GM23338 (cell line): Measurements from ENCODE around the gene TRIM28. TPM values are rescaled to one million over a fixed set of nuclear protein-coding genes. Genes with fewer than 3 reads are reported as not detected.
"Not testable (repeated sequence)": the region's sequence is repeated elsewhere in the genome, so short reads cannot be mapped to it uniquely, and the experiment has no call there.

Experiments used
- ATAC-seq: fragments of 200-7000 bp; cut with Tn5 transposase; 3 replicates; pipeline ENCODE4 v1.9.1; 2020
- DNase-seq: peaks from one replicate; pipeline ENCODE4 v3.0.0-alpha.2; 2015; ENCODE audit warnings: low spot score
- H2AFZ ChIP-seq: fragments of 200-600 bp; sonication (generic); 2 replicates; pipeline ENCODE4 v1.8.0; 2016; ENCODE audit warnings: antibody characterized with exemption, mild to moderate bottlenecking, moderate library complexity
- H3F3A ChIP-seq: fragments of 200-600 bp; sonication (generic); replicated peaks from 2 replicates; pipeline ENCODE4 v1.8.0; 2017; ENCODE audit warnings: antibody characterized with exemption, mixed run types, low read depth
- H3K27ac ChIP-seq: fragments of 200-600 bp; sonication (generic); 2 replicates; pipeline ENCODE4 v1.6.1; 2016; ENCODE audit warnings: low read depth
- H3K27me3 ChIP-seq: fragments of 200-600 bp; sonication (generic); 2 replicates; pipeline ENCODE4 v1.8.0; 2016; ENCODE audit warnings: mild to moderate bottlenecking, mixed run types, moderate library complexity; ENCODE audit not compliant: insufficient read depth
- H3K36me3 ChIP-seq: fragments of 200-600 bp; sonication (generic); 2 replicates; pipeline ENCODE4 v1.8.0; 2016; ENCODE audit warnings: mild to moderate bottlenecking; ENCODE audit not compliant: insufficient read depth
- H3K4me1 ChIP-seq: fragments of 200-600 bp; sonication (generic); 2 replicates; pipeline ENCODE4 v1.8.0; 2016; ENCODE audit warnings: mild to moderate bottlenecking, moderate library complexity; ENCODE audit not compliant: insufficient read depth
- H3K4me2 ChIP-seq: fragments of 200-600 bp; sonication (generic); 2 replicates; pipeline ENCODE4 v1.7.1; 2017; ENCODE audit warnings: mixed run types
- H3K4me3 ChIP-seq: fragments of 200-600 bp; sonication (generic); 2 replicates; pipeline ENCODE4 v1.6.1; 2016; ENCODE audit warnings: mixed run types
- H3K79me2 ChIP-seq: fragments of 200-600 bp; sonication (generic); replicated peaks from 2 replicates; pipeline ENCODE4 v1.8.0; 2017; ENCODE audit warnings: mild to moderate bottlenecking; ENCODE audit not compliant: insufficient read depth
- H3K9me2 ChIP-seq: fragments of 200-600 bp; sonication (generic); 2 replicates; pipeline ENCODE4 v1.8.0; 2017; ENCODE audit not compliant: insufficient read depth
- H4K20me1 ChIP-seq: fragments of 200-600 bp; sonication (generic); replicated peaks from 2 replicates; pipeline ENCODE4 v1.8.0; 2017; ENCODE audit warnings: mild to moderate bottlenecking; ENCODE audit not compliant: insufficient read depth
- H3K27ac Mint-ChIP-seq: 2 replicates; pipeline ENCODE4 v1.8.0; 2020; ENCODE audit warnings: inconsistent platforms, mild to moderate bottlenecking, moderate library complexity, mixed read lengths
- H3K27me3 Mint-ChIP-seq: 3 replicates; pipeline ENCODE4 v1.8.0; 2022; ENCODE audit warnings: low read depth, mild to moderate bottlenecking, moderate library complexity, mixed read lengths, inconsistent platforms; ENCODE audit not compliant: insufficient read depth, poor library complexity
- H3K36me3 Mint-ChIP-seq: 3 replicates; pipeline ENCODE4 v1.8.0; 2021; ENCODE audit warnings: low read depth, mild to moderate bottlenecking, inconsistent platforms, moderate library complexity, mixed read lengths
- H3K4me1 Mint-ChIP-seq: 3 replicates; pipeline ENCODE4 v1.8.0; 2020; ENCODE audit warnings: mild to moderate bottlenecking, inconsistent platforms, mixed read lengths
- H3K4me3 Mint-ChIP-seq: 3 replicates; pipeline ENCODE4 v1.8.0; 2021; ENCODE audit warnings: moderate library complexity, mild to moderate bottlenecking, inconsistent platforms, mixed read lengths
- H3K9me3 Mint-ChIP-seq: 3 replicates; pipeline ENCODE4 v1.8.0; 2020; ENCODE audit warnings: moderate library complexity, mild to moderate bottlenecking, inconsistent platforms, mixed read lengths
- CREB1 ChIP-seq: fragments of 250-450 bp; sonication (Bioruptor Pico); IDR thresholded peaks from 2 replicates; pipeline ENCODE4 v1.5.0; 2020; ENCODE audit warnings: low read depth, mild to moderate bottlenecking, moderate library complexity
- EZH2 ChIP-seq: fragments of 200-600 bp; sonication (generic); IDR thresholded peaks from one replicate; pipeline ENCODE4 v1.8.0; 2017; ENCODE audit warnings: antibody characterized with exemption, mild to moderate bottlenecking, low read depth; ENCODE audit not compliant: unreplicated experiment
- JUNB ChIP-seq: IDR thresholded peaks from one replicate; pipeline ENCODE4 v1.6.1; 2016; ENCODE audit warnings: antibody characterized with exemption; ENCODE audit not compliant: unreplicated experiment
- ZNF462 ChIP-seq: fragments of 250-450 bp; sonication (Bioruptor Pico); IDR thresholded peaks from 2 replicates; pipeline ENCODE4 v1.5.0; 2020; ENCODE audit warnings: mild to moderate bottlenecking, moderate library complexity
- polyA plus RNA-seq: library from polyadenylated mRNA; unstranded; fragments of >200 nt; fragmentation: Nextera tagmentation; extraction: Ambion mirVana; gene quantifications from 2 replicates; pipeline ENCODE4 v1.2.1, GENCODE V29; 2016
- total RNA-seq: library from RNA; depleted of rRNA; stranded (reverse); fragments of >200 nt; shearing (Covaris generic); gene quantifications from 2 replicates; pipeline ENCODE4 v1.2.3, GENCODE V29; 2014

The TRIM28 gene
- total and polyA plus RNA-seq, 2 experiments from 2014 or later, result 920 to 1,430 TPM

GRCh38 chr19:58538257-58539168, 5.4 kb upstream of the TRIM28 start (continued):
- TF ChIP-seq ZNF462 (no peak), JUNB (no peak), EZH2 (no peak), CREB1 (CRISPR knock-in tag) (peak; percentile 10; the same call in 1 of the 2 replicates)

- ATAC-seq, H4K20me1 ChIP-seq, H2AFZ ChIP-seq, H3K4me1 ChIP-seq, DNase-seq, H3K79me2 ChIP-seq, H3K9me3 Mint-ChIP-seq, H3K36me3 ChIP-seq, H3K36me3 Mint-ChIP-seq, H3K9me2 ChIP-seq, H3K27ac ChIP-seq: not testable (repeated sequence)
- Mint-ChIP-seq H3K4me3 (peak overlapping the region; percentile 21; the same call in 1 of the 3 replicates), H3K4me1 (peaks cover 14% of the 10 kb centered on the region), H3K27me3 (peaks cover 26% of the 10 kb centered on the region), H3K27ac (peak overlapping the region; percentile 97)
- Histone ChIP-seq H3K4me2 (peak overlapping the region; percentile 79), H3F3A (peaks cover 14% of the 10 kb centered on the region), H3K27me3 (peaks cover 15% of the 10 kb centered on the region; the same call in 1 of the 2 replicates), H3K4me3 (peak overlapping the region; percentile 60; the same call in 1 of the 2 replicates)
Observed at GRCh38 chr19:58539169-58539559, 4.7 kb upstream of the TRIM28 start.

- Histone ChIP-seq H3F3A (peaks cover 40% of the 10 kb centered on the region), H3K79me2 (peaks cover 31% of the 10 kb centered on the region), H3K27me3 (peaks cover 15% of the 10 kb centered on the region; the same call in 1 of the 2 replicates), H3K36me3 (peaks cover 14% of the 10 kb centered on the region), H3K4me3 (peak overlapping the region; percentile 99), H3K27ac (peak overlapping the region; percentile 96; the same call in 1 of the 2 replicates), H4K20me1 (peaks cover 28% of the 10 kb centered on the region), H3K4me1 (peaks cover 10% of the 10 kb centered on the region; the same call in 1 of the 2 replicates), H3K4me2 (peak overlapping the region; percentile 78)
- H2AFZ ChIP-seq, DNase-seq, ATAC-seq, H3K27ac Mint-ChIP-seq, H3K9me2 ChIP-seq, H3K9me3 Mint-ChIP-seq: not testable (repeated sequence)
- H3K36me3 Mint-ChIP-seq, result peaks cover 32% of the 10 kb centered on the region
- peaks cover 23% of the 10 kb centered on the region for H3K4me1 Mint-ChIP-seq
- H3K4me3 Mint-ChIP-seq, result peak overlapping the region; percentile 89
- peaks cover 42% of the 10 kb centered on the region for H3K27me3 Mint-ChIP-seq
Observed at GRCh38 chr19:58542641-58543372, 1.1 kb upstream of the TRIM28 start.
